ENCODE measurements around the gene CD274.

- TF ChIP-seq POLR2A (IDR thresholded peaks at IDR 0.05): no peak
- no peak for TF ChIP-seq CTCF (IDR thresholded peaks at IDR 0.05)
Observed at GRCh38 chr9:5455181-5455580, 4.8 kb downstream of the CD274 start.
